ENCODE measurements around the gene BNIPL. TPM values are rescaled to one million over a fixed set of nuclear protein-coding genes. Genes with fewer than 3 reads are reported as not detected.
A peak's percentile ranks its signal among the peaks of the same experiment; 100 is the strongest.

Gene BNIPL
- total and polyA plus RNA-seq, 2 of the 8 experiments (the other 6 are each of a cell fraction or from before 2014, with no cell fraction given) = 2.4 to 3.3 TPM

DNA sequence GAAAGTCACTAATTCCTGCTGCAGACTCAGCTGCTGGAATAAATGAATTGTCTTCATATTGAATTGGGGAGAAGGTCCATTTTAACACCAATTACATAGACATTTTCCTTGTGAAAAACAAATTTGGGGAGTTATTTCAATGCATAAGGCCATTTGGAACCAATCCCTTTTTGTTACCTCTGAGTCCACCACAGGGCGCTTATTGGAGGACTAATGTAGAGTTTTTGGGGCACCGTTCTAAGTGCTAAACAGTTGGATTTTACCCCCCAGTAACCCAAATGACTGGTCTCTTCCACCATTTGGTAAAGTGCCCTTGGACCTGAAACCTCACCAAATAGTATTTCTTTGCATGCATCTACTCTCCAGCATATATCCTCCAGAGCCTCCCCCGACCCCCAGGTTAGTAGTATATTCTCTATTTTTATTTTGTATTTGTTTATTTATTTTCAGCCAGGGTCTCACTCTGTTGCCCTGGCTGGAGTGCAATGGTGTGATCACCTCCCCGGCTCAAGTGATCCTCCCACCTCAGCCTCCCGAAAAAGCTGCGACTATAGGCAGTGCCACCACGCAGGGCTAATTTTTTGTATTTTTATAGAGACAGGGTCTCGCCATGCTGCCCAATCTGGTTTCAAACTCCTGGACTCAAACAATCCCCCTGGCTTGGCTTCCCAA, 26.6 kb upstream of the BNIPL start:
- Histone ChIP-seq H3K9ac (replicated peaks in 1 of 4; ENCODE audit: extremely low read depth in 1 of 4, low read depth in 3 of 4, low read length in 3 of 4) (no peak overlapping the region), H3K27ac (ENCODE audit: low read depth, low read length) (no peak overlapping the region), H4K5ac (ENCODE audit: insufficient read length, low read depth, low read length) (no peak overlapping the region), H2AFZ (ENCODE audit: low read length) (no peak overlapping the region), H3K56ac (replicated peaks; ENCODE audit: insufficient read length, low read depth, low read length) (no peak overlapping the region), H3K4me1 (replicated peaks in 1 of 4; ENCODE audit: control insufficient read depth in 3 of 4, insufficient read depth in 4 of 4, low read length in 3 of 4) (peaks cover 9 to 12% (median 9%) of the 10 kb centered on the region in 4 experiments; a peak in 6 of 7 replicates), H2BK20ac (ENCODE audit: low read length) (no peak overlapping the region), H3K79me2 (ENCODE audit: control insufficient read depth in 1 of 2, insufficient read depth in 2 of 2, low read length in 2 of 2) (peaks cover 0 to 5% of the 10 kb centered on the region in 2 experiments; a peak in 2 of 4 replicates), H3K23me2 (ENCODE audit: low read depth, low read length) (peaks cover 5% of the 10 kb centered on the region), H4K8ac (ENCODE audit: extremely low read depth, insufficient read depth, low read length) (no peak overlapping the region), H2AK5ac (ENCODE audit: low read depth, low read length) (no peak overlapping the region), H3K14ac (ENCODE audit: insufficient read length) (no peak overlapping the region), H3K23ac (ENCODE audit: insufficient read length) (no peak overlapping the region), H3K18ac (ENCODE audit: extremely low read depth, low read length) (no peak overlapping the region), H3K36me3 (ENCODE audit: control insufficient read depth in 2 of 4, insufficient read depth in 4 of 4, low read length in 3 of 4) (no peaks in the 10 kb centered on the region), H3K4me2 (ENCODE audit: insufficient read depth in 1 of 2, low read depth in 2 of 2, low read length in 2 of 2) (peak overlapping the region in 1 of 2 experiments; percentile 66; a peak in 1 of 4 replicates), H2BK12ac (ENCODE audit: low read depth, low read length) (no peak overlapping the region), H3K9me3 (ENCODE audit: insufficient read depth in 2 of 2, low read depth in 1 of 2, low read length in 1 of 2) (no peaks in the 10 kb centered on the region), H2BK120ac (replicated peaks; ENCODE audit: low read depth, low read length) (no peak overlapping the region), H2BK15ac (ENCODE audit: low read length) (no peak overlapping the region), H2BK5ac (ENCODE audit: low read depth, low read length) (no peak overlapping the region), H3K27me3 (replicated peaks in 1 of 4; ENCODE audit: control insufficient read depth in 3 of 4, extremely low read depth in 1 of 4, insufficient read depth in 3 of 4, low read length in 3 of 4) (no peaks in the 10 kb centered on the region), H4K20me1 (replicated peaks in 1 of 2; ENCODE audit: control insufficient read depth in 1 of 2, insufficient read depth in 2 of 2, low read length in 2 of 2) (no peaks in the 10 kb centered on the region), H3K79me1 (ENCODE audit: low read depth, low read length) (no peaks in the 10 kb centered on the region), H4K91ac (replicated peaks; ENCODE audit: insufficient read length, low read length) (no peak overlapping the region), H3K4ac (replicated peaks; ENCODE audit: insufficient read length, low read depth, low read length) (no peak overlapping the region), H3K4me3 (ENCODE audit: extremely low read depth in 1 of 4, insufficient read depth in 2 of 4, low read depth in 3 of 4, low read length in 4 of 4) (peak overlapping the region in 1 of 4 experiments; percentile 94; a peak in 2 of 8 replicates)
- DNase-seq (ENCODE audit: low read depth in 1 of 2, low spot score in 2 of 2) = no peak
- POLR2A ChIA-PET (ENCODE audit: partially characterized antibody) = interaction anchor here (1.1 kb wide), 1 partner anchor 29 kb away, joined by 3 read pairs; no protein-coding TSS in a partner anchor
- no peak for FAIRE-seq
- WGBS, 2 experiments (ENCODE audit: extremely low coverage in 1 of 2, insufficient coverage in 1 of 2, insufficient read length in 1 of 2, insufficient replicate concordance in 2 of 2, low coverage in 1 of 2, low lambda C conversion rate in 2 of 2, missing lambda C conversion rate in 1 of 2) = 91% methylated on average over 8 of the region's 8 CpGs; no CpG with 5 or more reads in 1 of the 2 experiments
- CTCF ChIA-PET (ENCODE audit: partially characterized antibody) = interaction anchor here (0.6 to 1.0 kb wide), 2 partner anchors 37 to 56 kb away, joined by 3 to 4 read pairs; no protein-coding TSS in a partner anchor
- no peak for TF ChIP-seq CTBP2 (IDR thresholded peaks at IDR 0.05; ENCODE audit: borderline replicate concordance, insufficient read depth, insufficient read length, low read length)
- TF ChIP-seq SIX5 (IDR thresholded peaks at IDR 0.05; ENCODE audit: low read depth, low read length) = no peak
- no peak for TF ChIP-seq GABPA (IDR thresholded peaks at IDR 0.05; ENCODE audit: borderline replicate concordance, insufficient read depth, low read length)
- no peak for TF ChIP-seq EGR1 (IDR thresholded peaks at IDR 0.05; ENCODE audit: borderline replicate concordance, low read depth, low read length)
- TF ChIP-seq, protein P1, sequence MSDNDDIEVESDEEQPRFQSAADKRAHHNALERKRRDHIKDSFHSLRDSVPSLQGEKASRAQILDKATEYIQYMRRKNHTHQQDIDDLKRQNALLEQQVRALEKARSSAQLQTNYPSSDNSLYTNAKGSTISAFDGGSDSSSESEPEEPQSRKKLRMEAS (IDR thresholded peaks at IDR 0.05) = no peak
- no peak for TF ChIP-seq RAD21 (IDR thresholded peaks at IDR 0.05 in 1 of 2, conservative IDR thresholded peaks at IDR 0.05 in 1 of 2; ENCODE audit: low read depth in 2 of 2, low read length in 2 of 2)
- no peak for TF ChIP-seq TBP (IDR thresholded peaks at IDR 0.05; ENCODE audit: low read depth, low read length)
- TF ChIP-seq, protein P2, sequence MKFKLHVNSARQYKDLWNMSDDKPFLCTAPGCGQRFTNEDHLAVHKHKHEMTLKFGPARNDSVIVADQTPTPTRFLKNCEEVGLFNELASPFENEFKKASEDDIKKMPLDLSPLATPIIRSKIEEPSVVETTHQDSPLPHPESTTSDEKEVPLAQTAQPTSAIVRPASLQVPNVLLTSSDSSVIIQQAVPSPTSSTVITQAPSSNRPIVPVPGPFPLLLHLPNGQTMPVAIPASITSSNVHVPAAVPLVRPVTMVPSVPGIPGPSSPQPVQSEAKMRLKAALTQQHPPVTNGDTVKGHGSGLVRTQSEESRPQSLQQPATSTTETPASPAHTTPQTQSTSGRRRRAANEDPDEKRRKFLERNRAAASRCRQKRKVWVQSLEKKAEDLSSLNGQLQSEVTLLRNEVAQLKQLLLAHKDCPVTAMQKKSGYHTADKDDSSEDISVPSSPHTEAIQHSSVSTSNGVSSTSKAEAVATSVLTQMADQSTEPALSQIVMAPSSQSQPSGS (IDR thresholded peaks at IDR 0.05; ENCODE audit: low read length) = no peak

Measured in H1 (cell line).